ENCODE measurements around the gene MGAT5B.

DNA sequence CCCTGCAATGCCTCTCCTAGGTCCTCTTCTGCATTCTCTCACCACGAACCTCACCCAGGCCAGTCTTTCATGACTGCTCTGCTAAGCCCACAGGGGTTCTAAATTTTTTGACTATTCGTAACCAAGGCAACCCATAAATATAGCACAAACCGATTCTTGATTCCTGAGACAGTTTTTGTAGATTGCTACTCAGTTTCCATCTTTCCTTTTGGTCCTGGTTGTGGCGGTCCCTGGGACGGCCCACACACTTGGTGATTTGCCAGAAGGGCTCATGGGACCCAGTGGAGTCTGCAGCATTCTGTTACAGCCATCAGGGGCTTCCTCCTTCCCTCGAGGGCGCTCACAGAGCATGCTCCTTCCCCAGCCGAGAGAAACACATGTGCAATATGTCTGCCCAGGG is 23.4 kb upstream of the MGAT5B start:
- TF ChIP-seq, protein P1, sequence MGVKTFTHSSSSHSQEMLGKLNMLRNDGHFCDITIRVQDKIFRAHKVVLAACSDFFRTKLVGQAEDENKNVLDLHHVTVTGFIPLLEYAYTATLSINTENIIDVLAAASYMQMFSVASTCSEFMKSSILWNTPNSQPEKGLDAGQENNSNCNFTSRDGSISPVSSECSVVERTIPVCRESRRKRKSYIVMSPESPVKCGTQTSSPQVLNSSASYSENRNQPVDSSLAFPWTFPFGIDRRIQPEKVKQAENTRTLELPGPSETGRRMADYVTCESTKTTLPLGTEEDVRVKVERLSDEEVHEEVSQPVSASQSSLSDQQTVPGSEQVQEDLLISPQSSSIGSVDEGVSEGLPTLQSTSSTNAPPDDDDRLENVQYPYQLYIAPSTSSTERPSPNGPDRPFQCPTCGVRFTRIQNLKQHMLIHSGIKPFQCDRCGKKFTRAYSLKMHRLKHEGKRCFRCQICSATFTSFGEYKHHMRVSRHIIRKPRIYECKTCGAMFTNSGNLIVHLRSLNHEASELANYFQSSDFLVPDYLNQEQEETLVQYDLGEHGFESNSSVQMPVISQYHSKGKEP (CRISPR knock-in tag; IDR thresholded peaks at IDR 0.05), result no peak
- TF ChIP-seq, protein P2, sequence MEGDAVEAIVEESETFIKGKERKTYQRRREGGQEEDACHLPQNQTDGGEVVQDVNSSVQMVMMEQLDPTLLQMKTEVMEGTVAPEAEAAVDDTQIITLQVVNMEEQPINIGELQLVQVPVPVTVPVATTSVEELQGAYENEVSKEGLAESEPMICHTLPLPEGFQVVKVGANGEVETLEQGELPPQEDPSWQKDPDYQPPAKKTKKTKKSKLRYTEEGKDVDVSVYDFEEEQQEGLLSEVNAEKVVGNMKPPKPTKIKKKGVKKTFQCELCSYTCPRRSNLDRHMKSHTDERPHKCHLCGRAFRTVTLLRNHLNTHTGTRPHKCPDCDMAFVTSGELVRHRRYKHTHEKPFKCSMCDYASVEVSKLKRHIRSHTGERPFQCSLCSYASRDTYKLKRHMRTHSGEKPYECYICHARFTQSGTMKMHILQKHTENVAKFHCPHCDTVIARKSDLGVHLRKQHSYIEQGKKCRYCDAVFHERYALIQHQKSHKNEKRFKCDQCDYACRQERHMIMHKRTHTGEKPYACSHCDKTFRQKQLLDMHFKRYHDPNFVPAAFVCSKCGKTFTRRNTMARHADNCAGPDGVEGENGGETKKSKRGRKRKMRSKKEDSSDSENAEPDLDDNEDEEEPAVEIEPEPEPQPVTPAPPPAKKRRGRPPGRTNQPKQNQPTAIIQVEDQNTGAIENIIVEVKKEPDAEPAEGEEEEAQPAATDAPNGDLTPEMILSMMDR (CRISPR knock-in tag; IDR thresholded peaks at IDR 0.05), result no peak
- TF ChIP-seq NCOA1 (CRISPR knock-in tag; IDR thresholded peaks at IDR 0.05) (no peak), EZH2 (conservative IDR thresholded peaks at IDR 0.05; ENCODE audit: low read depth, low read length) (no peak), ZNF678 (CRISPR knock-in tag; IDR thresholded peaks at IDR 0.05) (no peak), ZNF101 (CRISPR knock-in tag; IDR thresholded peaks at IDR 0.05; ENCODE audit: borderline replicate concordance, low read depth) (no peak), NR2F6 (IDR thresholded peaks at IDR 0.05) (no peak), NR2F6 (CRISPR knock-in tag; IDR thresholded peaks at IDR 0.05) (no peak), POLR2A (IDR thresholded peaks at IDR 0.05; ENCODE audit: insufficient read depth in 1 of 2, low read depth in 2 of 2, low read length in 2 of 2) (no peak), SNRNP70 (IDR thresholded peaks at IDR 0.05; ENCODE audit: low read depth, low read length) (no peak), BCL6 (CRISPR knock-in tag; IDR thresholded peaks at IDR 0.05) (no peak), ZNF749 (CRISPR knock-in tag; IDR thresholded peaks at IDR 0.05; ENCODE audit: borderline replicate concordance) (no peak), FLYWCH1 (CRISPR knock-in tag; IDR thresholded peaks at IDR 0.05) (no peak)
- TF ChIP-seq, protein P3, sequence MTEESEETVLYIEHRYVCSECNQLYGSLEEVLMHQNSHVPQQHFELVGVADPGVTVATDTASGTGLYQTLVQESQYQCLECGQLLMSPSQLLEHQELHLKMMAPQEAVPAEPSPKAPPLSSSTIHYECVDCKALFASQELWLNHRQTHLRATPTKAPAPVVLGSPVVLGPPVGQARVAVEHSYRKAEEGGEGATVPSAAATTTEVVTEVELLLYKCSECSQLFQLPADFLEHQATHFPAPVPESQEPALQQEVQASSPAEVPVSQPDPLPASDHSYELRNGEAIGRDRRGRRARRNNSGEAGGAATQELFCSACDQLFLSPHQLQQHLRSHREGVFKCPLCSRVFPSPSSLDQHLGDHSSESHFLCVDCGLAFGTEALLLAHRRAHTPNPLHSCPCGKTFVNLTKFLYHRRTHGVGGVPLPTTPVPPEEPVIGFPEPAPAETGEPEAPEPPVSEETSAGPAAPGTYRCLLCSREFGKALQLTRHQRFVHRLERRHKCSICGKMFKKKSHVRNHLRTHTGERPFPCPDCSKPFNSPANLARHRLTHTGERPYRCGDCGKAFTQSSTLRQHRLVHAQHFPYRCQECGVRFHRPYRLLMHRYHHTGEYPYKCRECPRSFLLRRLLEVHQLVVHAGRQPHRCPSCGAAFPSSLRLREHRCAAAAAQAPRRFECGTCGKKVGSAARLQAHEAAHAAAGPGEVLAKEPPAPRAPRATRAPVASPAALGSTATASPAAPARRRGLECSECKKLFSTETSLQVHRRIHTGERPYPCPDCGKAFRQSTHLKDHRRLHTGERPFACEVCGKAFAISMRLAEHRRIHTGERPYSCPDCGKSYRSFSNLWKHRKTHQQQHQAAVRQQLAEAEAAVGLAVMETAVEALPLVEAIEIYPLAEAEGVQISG (CRISPR knock-in tag; IDR thresholded peaks at IDR 0.05), result no peak

All from HepG2 (cell line).